Eye (tissue), 1 donor: Measurements from ENCODE around the gene MST1.
"Not testable (repeated sequence)": the region's sequence is repeated elsewhere in the genome, so short reads cannot be mapped to it uniquely, and the experiment has no call there.

ENCODE experiments used
- DNase-seq: peaks from one replicate; pipeline ENCODE4 v3.0.0-alpha.2; 2015

MST1 gene

DNA sequence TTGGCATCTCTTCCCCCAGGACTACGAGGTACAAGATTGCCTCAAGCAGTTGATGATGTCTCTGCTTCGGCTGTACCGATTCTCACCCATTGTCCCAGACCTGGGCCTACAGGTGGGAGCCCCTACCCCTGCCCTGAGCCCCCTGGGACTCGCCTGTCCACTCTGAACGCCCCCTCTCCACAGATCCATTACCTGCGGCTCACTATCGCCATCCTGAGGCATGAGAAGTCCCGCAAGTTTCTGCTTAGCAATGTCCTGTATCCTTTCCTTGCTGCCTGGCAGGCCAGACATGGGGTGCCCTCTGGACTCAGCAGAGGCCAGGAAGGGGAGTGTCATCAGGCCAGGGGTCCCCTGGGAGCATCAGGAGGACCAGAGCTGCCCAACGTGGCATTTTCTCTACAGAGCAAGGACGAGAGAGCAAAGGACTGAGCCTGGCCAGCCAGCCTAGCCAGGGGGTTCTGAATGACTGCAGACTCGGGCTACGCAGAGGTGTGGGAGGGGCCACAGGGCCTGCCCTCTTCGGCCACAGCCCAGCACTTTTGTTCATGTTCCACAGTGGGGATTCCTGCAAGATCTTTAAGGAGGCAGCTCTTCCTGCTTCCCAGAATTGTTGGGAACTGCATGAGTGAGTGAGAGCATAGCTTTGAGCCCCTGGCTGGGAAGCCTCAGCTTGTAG, 11.3 kb upstream of the MST1 start:
- DNase-seq = no peak

DNA sequence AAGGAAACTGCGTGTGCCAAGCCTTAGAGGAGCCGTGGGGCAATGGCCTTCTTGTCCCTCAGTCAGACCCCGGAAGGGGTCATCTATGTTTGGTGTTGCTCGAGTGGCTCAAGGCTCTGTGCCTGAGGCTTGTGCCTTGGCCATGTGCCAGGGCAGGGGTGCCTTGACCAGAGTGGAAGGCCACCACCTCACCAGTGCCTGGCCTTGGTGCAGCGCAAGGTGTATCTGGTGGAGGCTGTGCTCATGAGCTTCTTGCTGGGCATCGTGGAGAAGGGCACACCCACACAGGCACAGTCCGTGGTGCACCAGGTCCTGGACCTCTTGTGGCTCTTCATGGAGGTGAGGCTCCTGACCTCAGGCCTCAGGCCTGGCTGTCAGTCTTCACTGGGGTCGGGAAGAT, 10.7 kb upstream of the MST1 start:
- DNase-seq = no peak

DNA sequence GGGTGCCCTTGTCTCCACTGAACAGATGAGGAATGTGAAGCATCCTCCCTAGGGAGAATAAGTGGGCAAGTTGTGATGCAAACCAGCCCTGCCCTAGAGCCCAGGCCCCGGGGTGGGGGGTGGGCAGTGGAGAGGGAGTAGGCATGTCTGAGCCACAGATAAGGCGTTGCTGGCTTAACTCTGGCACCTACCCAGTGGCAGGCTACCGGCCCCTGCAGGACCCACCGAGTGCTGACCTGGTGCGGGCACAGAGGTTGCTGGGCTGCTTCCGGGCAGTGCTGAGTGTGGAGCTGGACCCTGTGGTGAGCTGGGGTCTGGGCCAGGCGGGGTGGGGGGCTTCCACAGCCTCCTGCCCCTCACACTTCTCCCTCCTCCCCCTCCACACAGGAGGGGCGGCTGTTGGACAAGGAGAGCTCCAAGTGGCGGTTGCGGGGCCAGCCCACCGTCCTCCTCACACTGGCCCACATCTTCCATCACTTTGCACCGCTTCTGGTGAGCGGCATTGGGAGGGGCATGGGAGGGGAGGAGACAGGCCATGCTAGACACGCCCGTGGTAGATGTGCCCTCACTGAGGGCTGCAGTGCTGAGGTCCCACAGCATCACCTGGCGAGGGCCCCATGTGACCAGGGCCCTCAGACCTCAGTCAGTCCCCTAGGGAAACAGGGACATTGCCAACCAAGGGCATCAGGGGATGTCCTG, 10.2 kb upstream of the MST1 start:
- DNase-seq = no peak

DNA sequence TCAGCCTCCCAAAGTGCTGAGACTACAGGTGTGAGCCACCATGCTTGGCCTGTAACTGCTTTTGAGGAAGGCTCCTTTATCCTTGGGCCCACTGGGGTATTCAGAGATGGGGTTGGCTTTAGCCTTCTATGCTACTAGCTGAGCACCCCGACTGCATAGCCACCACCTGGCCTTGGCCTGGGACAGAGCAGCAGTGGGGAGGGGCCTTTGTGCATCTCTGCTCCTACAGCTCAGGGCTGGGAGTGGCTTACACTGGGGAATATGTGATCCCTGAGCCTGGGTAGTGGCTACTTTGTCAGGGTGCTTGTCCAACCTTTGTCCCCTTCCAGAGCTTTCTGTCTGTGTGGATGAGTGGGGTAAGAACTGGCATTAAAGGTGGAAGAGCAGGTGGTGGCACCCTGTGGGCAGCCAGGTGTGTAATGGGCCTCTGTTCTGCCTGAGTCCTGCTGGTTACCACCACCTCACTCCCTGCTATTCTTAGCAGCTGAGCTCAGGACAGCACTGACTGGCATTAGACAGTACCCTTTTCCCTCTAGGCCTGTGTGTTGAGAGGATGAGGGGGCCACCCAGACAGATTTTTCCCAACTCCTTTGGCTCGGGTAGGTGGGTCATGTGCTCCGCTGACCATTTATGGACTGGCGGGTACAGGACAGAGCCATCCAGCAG, 6.2 kb upstream of the MST1 start:
- DNase-seq = not testable (repeated sequence)

DNA sequence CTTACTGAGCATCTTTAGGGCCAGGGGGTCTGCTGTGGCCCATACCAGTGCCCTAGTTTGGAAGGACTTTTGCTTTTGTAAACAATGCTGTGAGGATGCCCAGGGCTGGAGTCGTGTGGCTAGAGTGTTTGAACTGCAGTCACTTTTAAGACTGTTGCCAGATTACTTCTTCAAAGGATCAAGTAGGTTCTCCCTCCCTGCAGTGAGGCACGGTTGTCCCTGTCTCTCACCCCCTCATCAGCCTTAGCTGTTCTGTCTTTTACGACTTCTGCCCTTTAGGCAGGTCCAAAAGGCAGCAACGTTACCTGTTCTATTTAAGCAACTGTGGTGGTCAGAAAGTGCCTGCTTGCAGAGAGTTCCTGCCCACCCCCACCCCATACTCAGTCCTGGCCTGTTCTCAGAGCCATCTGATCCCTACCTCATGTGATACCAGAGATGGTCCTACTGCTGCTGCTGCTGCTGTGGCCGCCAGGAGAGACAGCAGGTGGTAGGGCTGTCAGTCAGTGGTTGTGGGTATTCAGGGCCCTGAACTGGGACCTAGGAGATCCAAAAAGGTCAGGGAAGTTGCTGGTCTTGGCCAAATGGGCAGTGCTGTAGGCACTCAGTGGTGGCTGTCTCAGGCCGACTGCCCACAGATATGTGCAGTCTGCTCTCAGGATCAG, 5.3 kb upstream of the MST1 start:
- DNase-seq = not testable (repeated sequence)

DNA sequence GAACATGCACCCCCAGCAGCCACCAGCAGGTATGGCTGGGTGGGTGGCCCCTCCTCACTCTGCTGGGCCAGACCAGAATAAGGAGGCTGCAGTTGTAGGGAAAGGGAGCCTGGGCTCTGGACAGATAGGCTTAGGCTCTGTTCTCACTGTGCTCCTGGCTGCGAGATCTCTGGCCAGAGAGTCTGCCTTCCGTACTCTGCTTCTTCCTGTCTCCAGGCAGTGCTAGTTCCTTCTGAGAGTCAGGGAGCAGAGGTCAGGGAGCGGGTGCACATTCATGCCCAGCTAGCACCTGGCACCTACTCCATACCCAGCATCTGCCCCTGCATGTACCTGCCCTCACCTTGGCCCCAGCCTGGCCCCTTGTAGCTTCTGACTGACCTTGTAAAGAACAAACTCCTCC, 2.2 kb upstream of the MST1 start:
- not testable (repeated sequence) for DNase-seq

DNA sequence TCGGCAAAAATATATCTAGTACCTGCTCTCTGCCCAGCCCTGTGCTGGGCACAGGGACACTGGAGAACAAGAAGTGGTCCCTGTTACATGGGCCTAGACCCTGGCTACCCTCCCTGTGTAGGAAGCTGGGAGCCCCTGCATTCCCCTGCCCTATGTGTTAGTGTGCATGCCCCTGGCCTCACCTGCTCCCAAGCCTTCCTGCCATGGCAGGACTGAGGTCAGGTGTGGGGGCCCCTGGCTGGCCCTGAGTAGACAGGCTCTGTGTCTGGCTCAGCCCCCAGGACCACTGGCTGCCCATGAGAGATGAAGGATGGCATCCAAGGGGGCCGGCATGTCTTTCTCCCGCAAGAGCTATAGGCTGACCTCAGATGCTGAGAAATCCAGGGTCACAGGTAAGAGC, 1.6 kb upstream of the MST1 start:
- not testable (repeated sequence) for DNase-seq

DNA sequence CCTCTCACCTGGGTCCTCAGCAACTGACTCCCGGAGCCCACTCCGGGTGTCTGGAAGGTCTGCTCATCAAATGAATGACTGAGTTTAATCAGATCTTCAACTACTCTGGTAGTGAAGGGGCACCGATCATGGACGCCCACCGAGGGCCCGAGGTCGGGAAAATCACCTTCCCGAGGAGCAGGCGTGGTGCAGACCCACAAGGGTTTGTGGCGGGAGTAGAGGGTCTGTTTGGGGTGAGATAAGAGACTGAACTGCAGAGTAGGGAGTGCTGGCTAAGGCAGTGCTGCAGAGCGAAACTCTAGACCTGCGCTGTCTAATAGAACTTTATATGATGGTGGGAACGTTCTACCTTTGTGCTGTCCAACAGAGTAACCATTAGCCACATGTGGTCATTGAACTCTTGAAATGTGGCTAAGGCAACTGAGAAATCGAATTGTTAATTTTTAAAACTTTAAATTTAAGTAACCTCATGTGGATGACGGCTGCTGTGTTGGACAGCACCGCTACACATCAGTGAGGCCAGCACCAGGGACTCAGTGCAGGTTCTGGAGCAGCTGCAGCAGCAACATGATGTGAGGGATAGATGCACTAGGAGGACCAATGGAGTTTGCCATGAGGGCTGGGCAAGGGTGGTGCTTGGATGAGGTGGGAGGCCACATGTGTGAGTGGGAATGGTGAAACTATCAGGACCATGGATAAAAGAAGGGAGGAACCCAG, 792 bp upstream of the MST1 start:
- DNase-seq = not testable (repeated sequence)

DNA sequence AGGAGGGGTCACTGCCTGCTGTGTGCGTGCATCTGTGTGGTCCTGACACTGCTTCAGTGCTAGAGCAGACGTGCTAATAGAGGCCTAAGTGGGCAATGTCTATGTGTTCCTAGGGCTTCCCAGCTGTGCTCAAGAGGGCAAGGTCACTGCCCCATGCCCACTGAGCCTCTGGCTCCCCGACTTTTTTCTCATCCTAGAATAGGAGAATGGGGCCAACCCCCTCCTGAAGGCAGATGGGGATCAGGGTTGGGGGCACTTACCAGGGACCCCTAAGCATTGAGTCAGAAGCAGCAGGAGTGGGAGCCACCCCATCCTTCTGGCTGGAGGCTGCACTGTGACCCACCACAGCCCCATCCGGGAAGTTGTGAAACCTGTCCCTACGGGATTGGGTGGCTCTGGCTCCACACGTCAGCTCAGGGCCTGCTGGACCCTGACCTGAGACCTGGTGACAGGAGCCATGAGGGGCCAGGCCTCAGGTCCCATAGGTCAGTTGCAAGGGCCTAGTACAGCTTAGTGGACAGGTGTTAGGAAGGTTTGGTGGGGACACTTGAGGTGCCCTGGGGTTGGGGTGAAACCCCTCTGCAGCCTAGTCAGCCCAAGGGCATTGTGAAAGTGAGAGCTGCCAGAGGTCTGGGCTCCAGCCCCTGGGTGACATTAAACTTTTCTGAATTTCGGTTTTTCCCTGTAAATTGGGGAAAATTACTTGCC, 782 bp downstream of the MST1 start:
- not testable (repeated sequence) for DNase-seq

DNA sequence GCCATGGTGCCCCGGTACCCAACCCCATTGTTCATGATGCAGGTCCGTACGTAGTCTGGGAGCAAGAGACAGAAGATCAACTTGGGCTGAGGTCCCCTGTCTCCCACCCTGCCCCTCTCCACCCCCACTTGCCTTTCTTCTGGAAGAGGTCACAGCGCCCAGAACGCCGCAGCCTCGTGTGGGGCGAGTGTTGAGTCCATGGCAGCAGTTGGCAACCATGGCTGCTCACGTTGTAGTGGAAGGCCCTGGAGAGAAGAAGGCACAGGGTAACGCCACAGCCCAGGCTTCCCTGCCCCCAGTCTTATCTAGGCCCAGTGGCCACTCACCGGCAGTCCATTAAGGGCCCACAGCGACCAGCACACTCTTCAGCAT, 1.9 kb downstream of the MST1 start:
- not testable (repeated sequence) for DNase-seq

DNA sequence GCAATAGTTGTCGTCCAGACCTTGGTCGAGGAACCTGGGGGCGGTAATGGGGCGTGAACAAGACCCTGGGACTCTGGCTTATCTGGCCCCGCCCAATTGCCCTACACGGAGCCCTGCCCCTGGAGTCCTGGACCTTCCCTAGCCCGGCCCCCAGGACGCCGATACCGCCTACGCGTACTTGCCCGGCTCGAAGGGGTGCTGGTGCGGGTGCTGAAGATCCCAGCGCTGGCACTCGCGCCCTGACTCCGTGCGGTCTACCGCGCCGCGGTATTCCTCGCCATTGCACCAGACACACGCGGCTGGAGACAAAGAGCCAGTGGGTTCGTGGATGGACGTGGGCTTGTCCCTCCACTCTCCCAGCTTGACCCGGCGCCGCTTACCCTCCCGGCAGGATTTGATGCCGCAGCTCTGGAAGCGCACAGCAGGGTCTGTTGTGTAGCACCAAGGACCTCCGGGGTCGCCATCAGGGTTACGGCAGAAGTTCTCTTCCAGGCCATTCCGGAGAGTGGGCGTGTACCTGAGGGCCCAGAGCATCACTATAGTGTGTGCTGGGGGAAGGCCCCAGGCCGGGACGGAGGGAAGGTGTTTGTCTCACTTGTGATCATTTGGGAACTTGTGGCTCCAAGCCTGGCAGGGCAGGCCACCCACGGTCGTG, 2.4 kb downstream of the MST1 start:
- DNase-seq = peak; percentile 78

DNA sequence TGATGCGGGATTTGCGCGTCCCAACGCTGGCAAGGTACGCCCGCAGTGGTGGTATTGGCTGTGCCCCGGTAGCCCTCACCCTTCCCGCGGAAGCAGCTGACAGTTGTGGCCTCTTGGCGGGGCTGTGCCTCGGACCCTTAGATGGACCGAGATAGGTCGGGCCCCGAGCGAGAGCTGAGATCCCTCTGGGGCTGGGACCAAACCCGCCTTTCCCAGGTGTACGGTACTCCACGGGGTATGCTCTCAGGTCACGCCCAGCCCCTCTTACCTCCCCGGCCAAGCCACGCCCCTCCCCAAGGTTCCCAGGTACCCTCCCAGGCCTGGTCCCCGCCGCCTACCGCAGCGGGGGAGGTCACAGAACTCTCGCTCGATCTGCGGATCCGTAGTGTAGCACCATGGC, 2.9 kb downstream of the MST1 start:
- peak; percentile 51 for DNase-seq

DNA sequence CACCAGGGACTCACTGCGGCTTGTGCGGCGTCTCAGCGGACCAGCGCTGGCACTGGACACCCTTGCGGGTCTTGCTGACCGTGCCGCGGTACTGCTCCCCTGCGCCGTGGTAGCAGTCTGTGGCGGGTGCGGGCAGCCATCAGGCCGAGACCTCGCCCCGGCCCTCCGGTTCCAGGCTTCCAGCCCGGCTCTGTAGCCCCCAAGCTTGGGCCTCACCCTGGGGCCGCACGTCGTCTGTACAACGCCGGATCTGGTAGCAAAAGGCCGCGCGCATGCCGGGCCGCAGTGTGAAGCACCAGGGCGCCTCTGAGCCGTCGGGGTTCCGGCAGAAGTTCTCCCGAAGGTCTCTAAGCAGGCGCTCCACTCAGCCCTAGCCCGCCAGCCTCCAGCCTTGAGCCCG, 3.4 kb downstream of the MST1 start:
- not testable (repeated sequence) for DNase-seq

DNA sequence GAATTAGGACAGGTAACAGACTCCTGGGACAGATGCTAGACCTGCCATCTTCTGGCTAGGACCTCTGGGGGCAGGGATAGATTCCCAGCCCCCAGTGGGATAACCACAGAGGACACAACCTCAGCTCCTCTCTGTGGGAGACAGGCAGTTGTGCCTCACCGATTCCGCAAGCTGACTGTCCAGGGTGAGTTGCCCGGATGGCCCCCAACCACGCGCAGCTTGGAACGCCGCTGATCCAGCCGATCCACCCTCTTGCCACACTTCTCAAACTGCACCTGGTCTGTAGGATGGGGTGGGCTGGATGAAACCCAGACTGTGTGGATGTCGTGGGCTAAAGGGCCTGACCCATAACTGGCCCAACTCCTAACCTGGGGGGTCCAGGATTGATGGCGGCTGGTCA, 4.2 kb downstream of the MST1 start:
- not testable (repeated sequence) for DNase-seq

DNA sequence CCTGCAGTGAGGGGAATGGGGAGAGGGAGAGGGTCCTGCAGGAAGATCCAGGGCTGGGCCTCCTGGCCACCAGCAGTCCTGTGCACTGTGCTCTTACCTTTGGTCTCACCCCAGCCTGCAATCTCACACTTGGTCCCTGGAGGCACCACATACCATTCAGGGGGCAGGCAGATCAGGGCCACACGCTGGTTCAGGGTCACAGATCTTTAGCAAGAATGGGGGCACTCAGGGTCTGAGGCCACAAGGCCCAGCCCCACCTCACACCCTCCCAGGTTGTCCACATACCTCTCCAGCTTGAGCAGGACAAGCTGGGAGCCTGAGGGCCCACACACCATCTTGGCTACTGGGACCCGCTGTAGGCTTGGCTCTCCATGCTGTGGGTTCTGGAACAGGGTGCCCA, 4.8 kb downstream of the MST1 start:
- DNase-seq = not testable (repeated sequence)

DNA sequence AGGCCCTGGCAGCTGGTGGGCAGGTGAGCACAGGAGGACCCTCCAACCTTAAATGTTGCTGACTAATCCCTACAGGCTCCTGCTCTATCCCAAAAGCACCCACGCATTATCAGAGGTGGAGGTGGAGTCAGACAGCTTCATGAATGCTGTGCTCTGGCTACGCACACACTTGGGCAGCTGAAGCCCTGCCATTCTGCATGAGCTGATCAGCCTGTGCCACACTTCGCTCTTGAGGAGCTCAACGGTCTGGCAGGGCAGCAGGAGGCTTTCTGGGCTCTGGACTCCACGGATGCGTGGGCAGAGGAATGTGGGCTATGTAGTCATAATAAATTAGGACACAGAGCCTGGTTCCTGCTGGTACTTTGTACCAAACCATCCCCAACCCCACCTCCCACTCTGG, 6.1 kb downstream of the MST1 start:
- DNase-seq = no peak

DNA sequence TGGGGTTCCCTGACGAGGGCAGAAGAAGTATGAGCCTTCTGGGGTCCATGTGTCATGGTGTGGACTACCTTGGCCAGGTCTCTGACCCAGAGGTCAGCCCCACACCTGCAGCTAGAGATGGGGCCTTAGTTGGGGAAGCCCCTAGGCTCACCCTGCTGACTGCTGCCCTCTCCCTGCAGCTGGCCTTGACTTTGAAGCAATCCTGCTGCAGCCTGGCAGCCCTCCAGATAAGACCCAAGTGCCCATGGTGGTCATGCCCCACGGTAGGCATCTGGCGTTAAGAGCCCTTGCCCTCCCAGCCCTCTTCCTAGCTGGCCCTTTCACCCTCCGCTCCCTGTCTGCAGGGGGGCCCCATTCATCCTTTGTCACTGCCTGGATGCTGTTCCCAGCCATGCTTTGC, 7.7 kb downstream of the MST1 start:
- no peak for DNase-seq

DNA sequence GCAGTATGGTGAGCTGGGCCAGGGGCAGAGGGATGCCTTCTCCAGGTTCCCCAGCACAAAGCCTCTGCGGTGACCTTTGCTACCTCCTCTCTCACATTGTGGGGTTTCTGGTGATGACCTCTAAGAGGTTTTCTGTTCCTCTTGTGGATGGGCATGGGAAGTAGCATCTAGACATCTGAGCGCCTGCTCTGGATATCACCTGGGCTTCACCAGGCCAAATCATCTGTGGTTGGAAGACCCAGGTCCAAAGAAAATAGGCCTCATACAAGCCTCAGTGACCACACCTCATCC, 8.1 kb downstream of the MST1 start:
- no peak for DNase-seq

DNA sequence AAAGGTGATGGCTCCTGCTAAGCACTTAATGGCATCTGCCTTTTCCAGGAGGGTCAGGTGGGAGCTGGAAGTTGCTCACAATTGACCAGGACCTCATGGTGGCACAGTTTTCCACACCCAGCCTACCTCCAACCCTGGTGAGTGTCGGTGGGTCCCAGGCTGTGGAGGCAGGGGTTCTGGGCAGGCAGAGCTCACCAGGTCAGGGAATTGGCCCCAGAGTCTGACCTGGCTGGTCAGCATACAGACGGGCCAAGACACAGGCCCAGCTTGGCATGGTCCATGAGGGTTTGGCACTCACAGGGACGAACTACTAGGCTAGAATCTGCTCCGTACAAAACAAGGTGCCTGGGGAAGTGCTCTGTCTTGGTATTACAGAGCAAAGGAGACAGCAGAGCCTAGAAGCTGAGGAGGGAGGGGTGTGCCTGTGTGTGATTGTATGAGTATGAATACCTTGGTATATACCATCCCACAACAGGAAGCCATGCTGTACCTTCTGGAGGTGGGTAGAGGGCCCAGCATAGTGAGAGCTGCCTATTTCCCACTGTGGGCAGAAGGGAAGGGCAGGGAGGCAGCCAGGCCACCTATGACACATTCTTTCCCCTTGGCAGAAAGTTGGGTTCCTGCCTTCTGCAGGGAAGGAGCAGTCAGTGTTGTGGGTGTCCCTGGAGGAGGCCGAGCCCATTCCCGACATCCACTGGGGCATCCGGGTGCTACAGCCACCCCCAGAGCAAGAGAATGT, 8.6 kb downstream of the MST1 start:
- no peak for DNase-seq

DNA sequence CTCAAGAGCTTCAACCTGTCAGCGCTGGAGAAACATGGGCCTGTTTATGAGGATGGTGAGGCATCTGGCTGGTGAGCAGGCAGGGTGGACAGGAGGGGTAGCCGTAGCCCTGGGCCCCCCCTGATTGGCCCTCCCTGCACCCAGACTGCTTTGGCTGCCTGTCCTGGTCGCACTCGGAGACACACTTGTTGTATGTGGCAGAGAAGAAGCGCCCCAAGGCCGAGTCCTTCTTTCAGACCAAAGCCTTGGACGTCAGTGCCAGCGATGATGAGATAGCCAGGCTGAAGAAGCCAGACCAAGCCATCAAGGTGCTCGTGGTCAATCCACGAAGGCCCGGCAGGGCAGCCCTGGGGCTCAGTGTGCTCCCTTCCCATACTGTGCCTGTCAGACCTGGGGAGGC, 13.4 kb downstream of the MST1 start:
- no peak for DNase-seq

DNA sequence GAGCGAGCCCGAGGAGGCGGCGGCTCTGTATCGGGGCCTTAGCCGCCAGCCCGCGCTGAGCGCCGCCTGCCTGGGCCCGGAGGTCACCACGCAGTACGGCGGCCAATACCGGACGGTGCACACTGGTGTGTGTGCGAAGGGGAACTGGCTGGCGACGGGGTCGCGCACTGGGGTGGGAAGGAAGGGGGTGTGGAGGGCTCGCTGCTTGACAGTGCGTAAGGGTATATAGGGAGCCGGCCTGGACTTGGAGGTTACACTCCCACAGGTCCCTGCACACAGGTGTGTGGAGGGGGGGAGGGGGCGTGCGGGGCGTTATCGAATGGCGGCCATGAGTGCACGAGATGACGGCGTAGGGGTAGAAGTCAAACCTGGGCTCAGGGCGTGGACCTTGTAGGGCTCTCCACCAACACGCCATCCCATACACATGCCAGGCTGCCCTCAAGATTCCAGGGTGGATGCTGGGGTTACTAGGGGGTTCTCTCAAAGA, 14.7 kb downstream of the MST1 start:
- no peak for DNase-seq
